ENCODE results near the gene DLG2. TPM values are rescaled to one million over a fixed set of nuclear protein-coding genes. Genes with fewer than 3 reads are reported as not detected.

The DLG2 gene
- total and polyA plus RNA-seq, 9 of the 15 experiments (the other 6 are each of a cell fraction or from before 2014, with no cell fraction given) = 0.52 to 1.6 (median 0.95) TPM

DNA sequence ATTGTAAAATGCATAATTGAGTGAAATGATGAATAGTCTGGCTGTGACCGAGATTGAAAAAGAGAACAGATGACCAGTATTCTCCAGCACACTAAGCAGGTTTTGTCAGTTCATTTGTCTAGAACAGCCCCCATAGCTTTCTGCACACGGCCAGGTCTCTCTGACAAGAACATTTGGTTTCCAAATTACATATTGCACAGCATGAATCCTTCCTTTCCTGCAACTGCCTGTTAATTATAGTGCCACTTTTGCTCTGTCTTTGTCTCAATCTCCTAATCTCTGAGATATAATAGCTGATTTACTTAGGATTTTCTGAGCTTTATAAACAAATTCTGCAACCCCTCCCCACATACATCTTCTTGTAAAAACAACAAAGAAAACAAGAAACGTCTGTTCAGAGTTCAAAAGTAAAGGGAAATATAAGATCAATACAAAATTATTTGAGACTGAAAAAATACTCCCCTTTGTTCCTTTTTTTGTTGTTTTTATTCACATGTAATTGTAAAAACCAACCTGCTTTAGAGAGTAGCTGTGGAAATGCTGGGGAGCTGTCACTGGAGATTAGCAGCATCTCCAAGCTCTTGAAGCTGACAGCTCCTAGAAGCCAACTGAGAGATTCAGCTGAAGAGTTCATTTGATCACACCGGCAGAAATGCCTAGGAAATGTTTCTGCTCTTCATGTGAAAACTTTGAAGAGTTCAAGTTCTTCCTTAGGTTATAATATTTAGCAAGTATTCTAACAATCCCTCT is 998.1 kb downstream of the DLG2 start:
- Histone ChIP-seq H3K27ac (ENCODE audit: extremely low read depth, low read depth, low read length) (no peak overlapping the region), H3K4me2 (ENCODE audit: insufficient read depth, low read length) (no peak overlapping the region), H3K9me3 (replicated peaks; ENCODE audit: control insufficient read depth, insufficient read depth, low read depth, low read length) (no peaks in the 10 kb centered on the region), H2AFZ (ENCODE audit: low read depth, low read length) (no peak overlapping the region), H3K79me2 (ENCODE audit: control insufficient read depth, insufficient read depth, low read length) (no peaks in the 10 kb centered on the region), H3K9ac (ENCODE audit: insufficient read depth in 1 of 2, low read depth in 2 of 2, low read length in 2 of 2) (no peak overlapping the region), H3K27me3 (ENCODE audit: control insufficient read depth in 2 of 2, insufficient read depth in 2 of 2, low read length in 2 of 2) (no peaks in the 10 kb centered on the region), H3K9me1 (ENCODE audit: control insufficient read depth, insufficient read depth, low read length) (no peaks in the 10 kb centered on the region), H3K4me1 (replicated peaks in 1 of 2; ENCODE audit: control insufficient read depth in 2 of 2, insufficient read depth in 2 of 2, low read length in 2 of 2) (no peaks in the 10 kb centered on the region), H3K36me3 (ENCODE audit: control insufficient read depth, insufficient read depth, low read length) (no peaks in the 10 kb centered on the region), H3K4me3 (no peak overlapping the region), H4K20me1 (replicated peaks; ENCODE audit: control insufficient read depth, insufficient read depth, low read length) (no peaks in the 10 kb centered on the region)
- ATAC-seq (no peak), FAIRE-seq (no peak), DNase-seq (ENCODE audit: extremely low read depth in 1 of 4, low spot score in 3 of 4) (no peak)
- 0% methylated on average over 4 of the region's 4 CpGs for WGBS (ENCODE audit: insufficient coverage, low coverage, missing lambda C conversion rate)
- no TSS peak for BruUV-seq (replicated peaks)
- in situ Hi-C loops (cut with MboI) (no loop called here), intact Hi-C loops (cut with micrococcal nuclease) (no loop called here)
- ChIA-PET CTCF (ENCODE audit: low intra/inter-chr PET ratio) (no interaction called here), POLR2A (no interaction called here)
- TF ChIP-seq KAT2B (IDR thresholded peaks at IDR 0.05; ENCODE audit: low read depth, low read length) (no peak), ZNF217 (CRISPR knock-in tag; IDR thresholded peaks at IDR 0.05) (no peak), ARHGAP35 (IDR thresholded peaks at IDR 0.05; ENCODE audit: partially characterized antibody) (no peak), NUFIP1 (IDR thresholded peaks at IDR 0.05; ENCODE audit: partially characterized antibody) (no peak), KLF6 (CRISPR knock-in tag; IDR thresholded peaks at IDR 0.05; ENCODE audit: borderline replicate concordance) (no peak), SP2 (IDR thresholded peaks at IDR 0.05; ENCODE audit: extremely low read depth, low read depth, low read length, poor library complexity, severe bottlenecking) (no peak), ZKSCAN8 (CRISPR knock-in tag; IDR thresholded peaks at IDR 0.05) (no peak), KLF13 (tag; IDR thresholded peaks at IDR 0.05; ENCODE audit: borderline replicate concordance, low read depth) (no peak), ZNF57 (CRISPR knock-in tag; IDR thresholded peaks at IDR 0.05) (no peak), MTA1 (IDR thresholded peaks at IDR 0.05; ENCODE audit: borderline replicate concordance) (no peak), ZNF76 (CRISPR knock-in tag; IDR thresholded peaks at IDR 0.05; ENCODE audit: borderline replicate concordance) (no peak), ZNF197 (CRISPR knock-in tag; IDR thresholded peaks at IDR 0.05; ENCODE audit: low read depth) (no peak), DIDO1 (tag; IDR thresholded peaks at IDR 0.05; ENCODE audit: low read depth) (no peak)
- TF ChIP-seq, protein P1, sequence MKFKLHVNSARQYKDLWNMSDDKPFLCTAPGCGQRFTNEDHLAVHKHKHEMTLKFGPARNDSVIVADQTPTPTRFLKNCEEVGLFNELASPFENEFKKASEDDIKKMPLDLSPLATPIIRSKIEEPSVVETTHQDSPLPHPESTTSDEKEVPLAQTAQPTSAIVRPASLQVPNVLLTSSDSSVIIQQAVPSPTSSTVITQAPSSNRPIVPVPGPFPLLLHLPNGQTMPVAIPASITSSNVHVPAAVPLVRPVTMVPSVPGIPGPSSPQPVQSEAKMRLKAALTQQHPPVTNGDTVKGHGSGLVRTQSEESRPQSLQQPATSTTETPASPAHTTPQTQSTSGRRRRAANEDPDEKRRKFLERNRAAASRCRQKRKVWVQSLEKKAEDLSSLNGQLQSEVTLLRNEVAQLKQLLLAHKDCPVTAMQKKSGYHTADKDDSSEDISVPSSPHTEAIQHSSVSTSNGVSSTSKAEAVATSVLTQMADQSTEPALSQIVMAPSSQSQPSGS (CRISPR knock-in tag; IDR thresholded peaks at IDR 0.05) = no peak
- TF ChIP-seq, protein P2, sequence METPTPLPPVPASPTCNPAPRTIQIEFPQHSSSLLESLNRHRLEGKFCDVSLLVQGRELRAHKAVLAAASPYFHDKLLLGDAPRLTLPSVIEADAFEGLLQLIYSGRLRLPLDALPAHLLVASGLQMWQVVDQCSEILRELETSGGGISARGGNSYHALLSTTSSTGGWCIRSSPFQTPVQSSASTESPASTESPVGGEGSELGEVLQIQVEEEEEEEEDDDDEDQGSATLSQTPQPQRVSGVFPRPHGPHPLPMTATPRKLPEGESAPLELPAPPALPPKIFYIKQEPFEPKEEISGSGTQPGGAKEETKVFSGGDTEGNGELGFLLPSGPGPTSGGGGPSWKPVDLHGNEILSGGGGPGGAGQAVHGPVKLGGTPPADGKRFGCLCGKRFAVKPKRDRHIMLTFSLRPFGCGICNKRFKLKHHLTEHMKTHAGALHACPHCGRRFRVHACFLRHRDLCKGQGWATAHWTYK (CRISPR knock-in tag; IDR thresholded peaks at IDR 0.05) = no peak
- TF ChIP-seq, protein P3, sequence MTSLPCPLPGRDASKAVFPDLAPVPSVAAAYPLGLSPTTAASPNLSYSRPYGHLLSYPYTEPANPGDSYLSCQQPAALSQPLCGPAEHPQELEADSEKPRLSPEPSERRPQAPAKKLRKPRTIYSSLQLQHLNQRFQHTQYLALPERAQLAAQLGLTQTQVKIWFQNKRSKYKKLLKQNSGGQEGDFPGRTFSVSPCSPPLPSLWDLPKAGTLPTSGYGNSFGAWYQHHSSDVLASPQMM (CRISPR knock-in tag; IDR thresholded peaks at IDR 0.05) = no peak
- TF ChIP-seq, protein P4, sequence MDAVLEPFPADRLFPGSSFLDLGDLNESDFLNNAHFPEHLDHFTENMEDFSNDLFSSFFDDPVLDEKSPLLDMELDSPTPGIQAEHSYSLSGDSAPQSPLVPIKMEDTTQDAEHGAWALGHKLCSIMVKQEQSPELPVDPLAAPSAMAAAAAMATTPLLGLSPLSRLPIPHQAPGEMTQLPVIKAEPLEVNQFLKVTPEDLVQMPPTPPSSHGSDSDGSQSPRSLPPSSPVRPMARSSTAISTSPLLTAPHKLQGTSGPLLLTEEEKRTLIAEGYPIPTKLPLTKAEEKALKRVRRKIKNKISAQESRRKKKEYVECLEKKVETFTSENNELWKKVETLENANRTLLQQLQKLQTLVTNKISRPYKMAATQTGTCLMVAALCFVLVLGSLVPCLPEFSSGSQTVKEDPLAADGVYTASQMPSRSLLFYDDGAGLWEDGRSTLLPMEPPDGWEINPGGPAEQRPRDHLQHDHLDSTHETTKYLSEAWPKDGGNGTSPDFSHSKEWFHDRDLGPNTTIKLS (IDR thresholded peaks at IDR 0.05; ENCODE audit: borderline replicate concordance, low read depth) = no peak

All from K562 (cell line).